KMS-11 (cell line): ENCODE results near the gene L1CAM.

Experiments
- H2AFZ ChIP-seq: fragments of 200-600 bp; sonication (generic); 2 replicates; pipeline ENCODE4 v1.6.1; 2016; ENCODE audit warnings: antibody characterized with exemption, mixed run types, low read depth
- H3K27ac ChIP-seq: fragments of 200-600 bp; sonication (generic); 2 replicates; pipeline ENCODE4 v1.6.1; 2016; ENCODE audit warnings: mild to moderate bottlenecking, mixed run types
- H3K27me3 ChIP-seq: fragments of 200-600 bp; sonication (generic); 2 replicates; pipeline ENCODE4 v1.6.1; 2017; ENCODE audit warnings: mild to moderate bottlenecking, low read depth, mixed run types, moderate library complexity; ENCODE audit not compliant: insufficient read depth
- H3K36me3 ChIP-seq: fragments of 200-600 bp; sonication (generic); 2 replicates; pipeline ENCODE4 v1.6.1; 2017; ENCODE audit warnings: mild to moderate bottlenecking, mixed run types; ENCODE audit not compliant: insufficient read depth
- H3K4me1 ChIP-seq: fragments of 200-600 bp; sonication (generic); 2 replicates; pipeline ENCODE4 v1.6.1; 2016; ENCODE audit warnings: mild to moderate bottlenecking, low read depth, mixed run types; ENCODE audit not compliant: poor library complexity, severe bottlenecking
- H3K4me2 ChIP-seq: fragments of 200-600 bp; sonication (generic); 2 replicates; pipeline ENCODE4 v1.7.0; 2016; ENCODE audit warnings: mild to moderate bottlenecking, mixed run types
- H3K4me3 ChIP-seq: fragments of 200-600 bp; sonication (generic); IDR thresholded peaks from 2 replicates; pipeline ENCODE4 v1.6.1; 2017; ENCODE audit warnings: low read depth, low read length, mixed read lengths; ENCODE audit not compliant: insufficient read depth
- H3K79me2 ChIP-seq: fragments of 200-600 bp; sonication (generic); 2 replicates; pipeline ENCODE4 v1.6.1; 2016; ENCODE audit warnings: low read depth, mixed run types; ENCODE audit not compliant: insufficient read depth
- H3K9ac ChIP-seq: fragments of 200-600 bp; sonication (generic); 2 replicates; pipeline ENCODE4 v1.6.1; 2016; ENCODE audit warnings: mild to moderate bottlenecking, mixed run types
- H4K20me1 ChIP-seq: fragments of 200-600 bp; sonication (generic); 2 replicates; pipeline ENCODE4 v1.6.1; 2016; ENCODE audit warnings: mild to moderate bottlenecking, mixed run types; ENCODE audit not compliant: insufficient read depth
- TF ChIP-seq, protein P1 (sequence below): fragments of 200-600 bp; sonication (generic); conservative IDR thresholded peaks from 2 replicates; pipeline ENCODE4 v1.6.1; 2017; ENCODE audit warnings: low read depth, mild to moderate bottlenecking, antibody characterized with exemption, low read length, moderate library complexity, mixed read lengths

L1CAM gene

DNA sequence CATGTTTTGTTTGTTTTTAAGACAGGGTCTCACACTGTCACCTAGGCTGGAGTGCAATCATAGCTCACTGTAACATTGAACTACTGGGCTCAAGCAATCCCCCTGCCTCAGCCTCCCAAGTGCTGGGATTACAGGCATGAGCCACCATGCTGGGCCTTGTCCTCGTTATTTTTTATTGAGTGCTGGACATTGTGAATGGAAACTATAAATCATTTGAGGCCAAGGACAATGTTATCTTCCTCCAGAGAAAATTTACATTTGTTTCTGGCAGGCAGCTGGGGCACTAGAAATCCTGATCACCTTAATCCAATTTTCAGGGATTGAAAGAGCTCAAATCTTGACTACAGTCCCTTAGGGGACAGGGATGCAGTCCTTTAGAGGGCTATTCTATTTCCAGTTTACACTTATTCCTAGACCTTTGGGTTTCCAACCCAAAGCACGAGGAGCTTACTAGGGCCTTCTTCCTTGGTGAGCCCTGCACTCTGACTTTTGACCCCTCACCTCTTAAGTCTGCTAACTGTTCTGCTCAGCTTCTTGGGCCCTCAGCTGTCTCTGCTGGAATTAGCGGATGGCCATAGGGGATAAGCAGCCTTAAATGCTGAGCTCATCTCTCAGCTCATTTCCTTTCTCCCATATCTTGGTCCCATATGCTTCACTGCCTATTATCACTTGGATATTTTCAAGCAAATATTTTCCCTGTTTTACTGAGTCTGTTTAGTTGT lies 32.6 kb downstream of the L1CAM start:
- Histone ChIP-seq H4K20me1 (no peaks in the 10 kb centered on the region), H3K36me3 (no peaks in the 10 kb centered on the region), H3K27ac (no peak overlapping the region), H3K4me1 (no peaks in the 10 kb centered on the region), H2AFZ (no peak overlapping the region), H3K4me3 (no peak overlapping the region), H3K9ac (no peak overlapping the region), H3K4me2 (no peak overlapping the region), H3K27me3 (peaks cover 34% of the 10 kb centered on the region; the same call in 1 of the 2 replicates), H3K79me2 (no peaks in the 10 kb centered on the region)
- TF ChIP-seq, protein P1, sequence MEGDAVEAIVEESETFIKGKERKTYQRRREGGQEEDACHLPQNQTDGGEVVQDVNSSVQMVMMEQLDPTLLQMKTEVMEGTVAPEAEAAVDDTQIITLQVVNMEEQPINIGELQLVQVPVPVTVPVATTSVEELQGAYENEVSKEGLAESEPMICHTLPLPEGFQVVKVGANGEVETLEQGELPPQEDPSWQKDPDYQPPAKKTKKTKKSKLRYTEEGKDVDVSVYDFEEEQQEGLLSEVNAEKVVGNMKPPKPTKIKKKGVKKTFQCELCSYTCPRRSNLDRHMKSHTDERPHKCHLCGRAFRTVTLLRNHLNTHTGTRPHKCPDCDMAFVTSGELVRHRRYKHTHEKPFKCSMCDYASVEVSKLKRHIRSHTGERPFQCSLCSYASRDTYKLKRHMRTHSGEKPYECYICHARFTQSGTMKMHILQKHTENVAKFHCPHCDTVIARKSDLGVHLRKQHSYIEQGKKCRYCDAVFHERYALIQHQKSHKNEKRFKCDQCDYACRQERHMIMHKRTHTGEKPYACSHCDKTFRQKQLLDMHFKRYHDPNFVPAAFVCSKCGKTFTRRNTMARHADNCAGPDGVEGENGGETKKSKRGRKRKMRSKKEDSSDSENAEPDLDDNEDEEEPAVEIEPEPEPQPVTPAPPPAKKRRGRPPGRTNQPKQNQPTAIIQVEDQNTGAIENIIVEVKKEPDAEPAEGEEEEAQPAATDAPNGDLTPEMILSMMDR, result no peak

DNA sequence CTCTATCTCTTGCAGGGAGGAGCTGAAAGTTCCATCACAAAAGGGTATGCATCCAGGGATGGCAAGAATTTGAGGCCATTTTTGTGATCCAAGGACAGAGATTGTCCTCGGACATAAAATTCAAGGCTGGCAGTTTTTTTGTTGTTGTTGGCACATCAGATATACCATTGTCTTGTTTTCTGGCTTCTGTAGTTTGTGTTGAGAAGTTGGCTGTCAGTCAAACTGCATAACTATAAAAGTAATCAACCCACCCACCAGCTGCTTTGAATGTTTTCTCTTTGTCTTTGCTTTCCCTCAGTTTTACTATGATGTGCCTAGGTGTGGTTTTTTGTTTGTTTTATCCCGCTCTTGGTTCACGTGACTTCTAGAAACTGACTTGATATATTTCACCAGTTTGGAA lies 34.0 kb downstream of the L1CAM start:
- Histone ChIP-seq H3K4me3 (no peak overlapping the region), H4K20me1 (no peaks in the 10 kb centered on the region), H3K4me2 (no peak overlapping the region), H3K36me3 (no peaks in the 10 kb centered on the region), H3K4me1 (no peaks in the 10 kb centered on the region), H3K27ac (no peak overlapping the region), H3K79me2 (no peaks in the 10 kb centered on the region), H3K9ac (no peak overlapping the region), H2AFZ (no peak overlapping the region), H3K27me3 (peaks cover 22% of the 10 kb centered on the region; the same call in 1 of the 2 replicates)
- TF ChIP-seq, protein P1, result no peak

DNA sequence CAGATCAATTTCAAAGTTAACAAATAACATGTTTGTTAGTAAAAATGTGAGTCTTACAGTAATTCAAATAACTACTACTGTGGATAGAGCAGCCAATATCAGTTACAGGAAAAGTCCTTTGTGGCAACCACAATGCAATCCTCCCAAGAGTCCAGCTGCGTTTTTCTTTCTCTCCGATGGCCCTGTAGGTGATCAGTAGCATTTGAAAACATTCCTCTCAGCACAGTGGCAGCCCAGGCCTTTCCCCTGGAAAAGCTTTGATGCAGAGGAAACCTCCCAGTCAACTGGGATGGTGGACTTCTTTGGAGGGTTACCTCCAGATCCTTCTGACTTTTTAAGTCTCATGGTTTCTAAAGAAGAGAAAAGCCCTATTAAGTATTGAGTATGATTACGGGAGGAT lies 37.6 kb downstream of the L1CAM start:
- H3K4me1 ChIP-seq, result no peaks in the 10 kb centered on the region
- H3K79me2 ChIP-seq, result no peaks in the 10 kb centered on the region
- H4K20me1 ChIP-seq, result no peaks in the 10 kb centered on the region
- H3K27me3 ChIP-seq, result peaks cover 18% of the 10 kb centered on the region; the same call in 1 of the 2 replicates
- no peak overlapping the region for H3K4me3 ChIP-seq
- no peak overlapping the region for H3K4me2 ChIP-seq
- H3K9ac ChIP-seq, result no peak overlapping the region
- no peak overlapping the region for H3K27ac ChIP-seq
- no peaks in the 10 kb centered on the region for H3K36me3 ChIP-seq
- TF ChIP-seq, protein P1, result no peak
- no peak overlapping the region for H2AFZ ChIP-seq

DNA sequence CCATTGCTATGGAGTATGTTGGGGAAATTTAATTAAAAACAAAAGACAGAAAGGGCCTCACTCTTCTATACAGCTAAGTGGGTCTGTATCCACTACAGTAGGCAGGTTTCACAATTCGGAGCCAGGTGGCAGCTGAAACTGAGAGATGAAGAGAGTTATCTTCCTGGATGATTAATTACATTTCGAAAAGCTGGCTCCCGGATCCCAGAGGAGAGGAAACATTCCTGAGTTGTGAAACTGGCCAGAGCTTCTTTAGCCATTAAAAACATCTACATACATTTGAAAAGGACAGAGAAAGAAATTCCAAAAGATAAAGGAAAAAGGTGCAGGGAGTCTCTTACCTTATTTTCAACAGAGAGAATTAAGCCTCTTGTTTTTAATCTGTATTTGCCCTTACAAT lies 40.1 kb downstream of the L1CAM start:
- Histone ChIP-seq H3K4me2 (no peak overlapping the region), H3K4me3 (no peak overlapping the region), H3K36me3 (no peaks in the 10 kb centered on the region), H3K9ac (no peak overlapping the region), H2AFZ (no peak overlapping the region), H3K79me2 (no peaks in the 10 kb centered on the region), H3K27ac (no peak overlapping the region), H3K4me1 (no peaks in the 10 kb centered on the region), H4K20me1 (no peaks in the 10 kb centered on the region), H3K27me3 (peaks cover 18% of the 10 kb centered on the region; the same call in 1 of the 2 replicates)
- TF ChIP-seq, protein P1, result no peak
